ENCODE results near the gene PDE2A.

PDE2A gene

GRCh38 chr11:72546866-72547265 lies 127.4 kb downstream of the PDE2A start:
- DNase-seq (ENCODE audit: low read depth in 2 of 2): no peak

GRCh38 chr11:72544589-72544988 lies 129.6 kb downstream of the PDE2A start:
- no peak for DNase-seq (ENCODE audit: low read depth in 2 of 2)

- no peak for DNase-seq (ENCODE audit: low read depth in 2 of 2)
These were observed 130.2 kb downstream of the PDE2A start for GRCh38 chr11:72543849-72544542.

GRCh38 chr11:72541257-72541974 lies 132.8 kb downstream of the PDE2A start:
- DNase-seq (ENCODE audit: low read depth in 2 of 2): no peak

- DNase-seq (ENCODE audit: low read depth in 2 of 2): no peak
These were observed 137.2 kb downstream of the PDE2A start for GRCh38 chr11:72537051-72537450.

- no peak for DNase-seq (ENCODE audit: low read depth in 2 of 2)
These were observed 139.1 kb downstream of the PDE2A start for GRCh38 chr11:72535194-72535547.

- DNase-seq (ENCODE audit: low read depth in 2 of 2): no peak
These were observed 139.6 kb downstream of the PDE2A start for GRCh38 chr11:72534371-72535193.

GRCh38 chr11:72529068-72529467 lies 145.2 kb downstream of the PDE2A start:
- DNase-seq (ENCODE audit: low read depth in 2 of 2): no peak

GRCh38 chr11:72528121-72528520 lies 146.1 kb downstream of the PDE2A start:
- DNase-seq (ENCODE audit: low read depth in 2 of 2): no peak
